ENCODE measurements around the gene CALHM6. TPM values are rescaled to one million over a fixed set of nuclear protein-coding genes. Genes with fewer than 3 reads are reported as not detected.

Gene CALHM6
- total and polyA plus RNA-seq, 2 of the 8 experiments (the other 6 are each of a cell fraction or from before 2014, with no cell fraction given) = 0.93 to 1.8 TPM

GRCh38 chr6:116419069-116419786 is 41.9 kb upstream of the CALHM6 start:
- Histone ChIP-seq H2BK12ac (ENCODE audit: low read depth, low read length) (no peak overlapping the region), H4K8ac (ENCODE audit: extremely low read depth, insufficient read depth, low read length) (no peak overlapping the region), H2BK120ac (replicated peaks; ENCODE audit: low read depth, low read length) (no peak overlapping the region), H2BK5ac (ENCODE audit: low read depth, low read length) (no peak overlapping the region), H4K5ac (ENCODE audit: insufficient read length, low read depth, low read length) (no peak overlapping the region), H4K91ac (replicated peaks; ENCODE audit: insufficient read length, low read length) (no peak overlapping the region), H2AFZ (ENCODE audit: low read length) (no peak overlapping the region), H3K27ac (ENCODE audit: low read depth, low read length) (no peak overlapping the region), H3K4ac (replicated peaks; ENCODE audit: insufficient read length, low read depth, low read length) (no peak overlapping the region), H2AK5ac (ENCODE audit: low read depth, low read length) (no peak overlapping the region), H3K9ac (replicated peaks in 1 of 4; ENCODE audit: extremely low read depth in 1 of 4, low read depth in 3 of 4, low read length in 3 of 4) (no peak overlapping the region), H3K36me3 (ENCODE audit: control insufficient read depth in 2 of 4, insufficient read depth in 4 of 4, low read length in 3 of 4) (peaks cover 0 to 3% (median 0%) of the 10 kb centered on the region in 4 experiments; a peak in 1 of 8 replicates), H3K4me2 (ENCODE audit: insufficient read depth in 1 of 2, low read depth in 2 of 2, low read length in 2 of 2) (no peak overlapping the region), H3K14ac (ENCODE audit: insufficient read length) (no peak overlapping the region), H2BK20ac (ENCODE audit: low read length) (no peak overlapping the region), H3K18ac (ENCODE audit: extremely low read depth, low read length) (no peak overlapping the region), H3K23ac (ENCODE audit: insufficient read length) (no peak overlapping the region), H3K9me3 (ENCODE audit: insufficient read depth in 2 of 2, low read depth in 1 of 2, low read length in 1 of 2) (no peaks in the 10 kb centered on the region; a peak in 1 of 4 replicates), H4K20me1 (replicated peaks in 1 of 2; ENCODE audit: control insufficient read depth in 1 of 2, insufficient read depth in 2 of 2, low read length in 2 of 2) (no peaks in the 10 kb centered on the region), H2BK15ac (ENCODE audit: low read length) (no peak overlapping the region), H3K4me3 (ENCODE audit: extremely low read depth in 1 of 4, insufficient read depth in 2 of 4, low read depth in 3 of 4, low read length in 4 of 4) (no peak overlapping the region), H3K23me2 (ENCODE audit: low read depth, low read length) (no peaks in the 10 kb centered on the region), H3K27me3 (replicated peaks in 1 of 4; ENCODE audit: control insufficient read depth in 3 of 4, extremely low read depth in 1 of 4, insufficient read depth in 3 of 4, low read length in 3 of 4) (no peaks in the 10 kb centered on the region), H3K56ac (replicated peaks; ENCODE audit: insufficient read length, low read depth, low read length) (no peak overlapping the region), H3K79me2 (ENCODE audit: control insufficient read depth in 1 of 2, insufficient read depth in 2 of 2, low read length in 2 of 2) (peaks cover 0 to 46% of the 10 kb centered on the region in 2 experiments; a peak in 2 of 4 replicates), H3K79me1 (ENCODE audit: low read depth, low read length) (peaks cover 2% of the 10 kb centered on the region; the same call in 1 of the 2 replicates), H3K4me1 (replicated peaks in 1 of 4; ENCODE audit: control insufficient read depth in 3 of 4, insufficient read depth in 4 of 4, low read length in 3 of 4) (peaks cover 2 to 6% (median 2%) of the 10 kb centered on the region in 4 experiments; a peak in 3 of 7 replicates)
- DNase-seq (ENCODE audit: low read depth in 1 of 2, low spot score in 2 of 2) (no peak), FAIRE-seq (no peak)
- WGBS, 2 experiments (ENCODE audit: extremely low coverage in 1 of 2, insufficient coverage in 1 of 2, insufficient read length in 1 of 2, insufficient replicate concordance in 2 of 2, low coverage in 1 of 2, low lambda C conversion rate in 2 of 2, missing lambda C conversion rate in 1 of 2) = 95% methylated on average over 2 of the region's 2 CpGs; no CpG with 5 or more reads in 1 of the 2 experiments
- POLR2A ChIA-PET (ENCODE audit: partially characterized antibody) = no interaction called here
- CTCF ChIA-PET (ENCODE audit: partially characterized antibody) = interaction anchor here (1.1 to 1.4 kb wide), 4 partner anchors 13 to 132 kb away, joined by 3 to 4 read pairs (median 4); no protein-coding TSS in a partner anchor
- no peak for TF ChIP-seq FOSL1 (IDR thresholded peaks at IDR 0.05; ENCODE audit: insufficient read depth, low read depth, low read length)
- no peak for TF ChIP-seq HDAC2 (IDR thresholded peaks at IDR 0.05; ENCODE audit: borderline replicate concordance in 1 of 2, low read depth in 2 of 2, low read length in 2 of 2)
- TF ChIP-seq RAD21 (IDR thresholded peaks at IDR 0.05 in 1 of 2, conservative IDR thresholded peaks at IDR 0.05 in 1 of 2; ENCODE audit: low read depth in 2 of 2, low read length in 2 of 2) = no peak
- no peak for TF ChIP-seq SIX5 (IDR thresholded peaks at IDR 0.05; ENCODE audit: low read depth, low read length)
- TF ChIP-seq TBP (IDR thresholded peaks at IDR 0.05; ENCODE audit: low read depth, low read length) = no peak
- no peak for TF ChIP-seq MAFK (IDR thresholded peaks at IDR 0.05; ENCODE audit: low read depth, low read length)
- no peak for TF ChIP-seq MAX (IDR thresholded peaks at IDR 0.05)
- TF ChIP-seq, protein P1, sequence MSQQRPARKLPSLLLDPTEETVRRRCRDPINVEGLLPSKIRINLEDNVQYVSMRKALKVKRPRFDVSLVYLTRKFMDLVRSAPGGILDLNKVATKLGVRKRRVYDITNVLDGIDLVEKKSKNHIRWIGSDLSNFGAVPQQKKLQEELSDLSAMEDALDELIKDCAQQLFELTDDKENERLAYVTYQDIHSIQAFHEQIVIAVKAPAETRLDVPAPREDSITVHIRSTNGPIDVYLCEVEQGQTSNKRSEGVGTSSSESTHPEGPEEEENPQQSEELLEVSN (IDR thresholded peaks at IDR 0.05) = no peak
- TF ChIP-seq TEAD4 (IDR thresholded peaks at IDR 0.05; ENCODE audit: low read depth, low read length) = no peak
- no peak for TF ChIP-seq KDM1A (IDR thresholded peaks at IDR 0.05; ENCODE audit: borderline replicate concordance, low read length)
- no peak for TF ChIP-seq POLR2AphosphoS5 (IDR thresholded peaks at IDR 0.05; ENCODE audit: low read depth, low read length)

Measured in H1 (cell line).